NCI-H1694 treated with DMSO at 0.1 percent for 48 hours (cell line): ENCODE measurements around the gene ALKBH2.
A peak's percentile ranks its signal among the peaks of the same experiment; 100 is the strongest.

Experiments
- DNase-seq: peaks from one replicate; lab custom pipeline; 2025; lab: John Stamatoyannopoulos, UW

ALKBH2 gene

GRCh38 chr12:109093022-109093918 is at the start of gene ALKBH2:
ALKBH2 (minus strand) TSS chr12:109093472; CDS start chr12:109092786, 686 bp downstream.
- DNase-seq: peak; percentile 87

DNA sequence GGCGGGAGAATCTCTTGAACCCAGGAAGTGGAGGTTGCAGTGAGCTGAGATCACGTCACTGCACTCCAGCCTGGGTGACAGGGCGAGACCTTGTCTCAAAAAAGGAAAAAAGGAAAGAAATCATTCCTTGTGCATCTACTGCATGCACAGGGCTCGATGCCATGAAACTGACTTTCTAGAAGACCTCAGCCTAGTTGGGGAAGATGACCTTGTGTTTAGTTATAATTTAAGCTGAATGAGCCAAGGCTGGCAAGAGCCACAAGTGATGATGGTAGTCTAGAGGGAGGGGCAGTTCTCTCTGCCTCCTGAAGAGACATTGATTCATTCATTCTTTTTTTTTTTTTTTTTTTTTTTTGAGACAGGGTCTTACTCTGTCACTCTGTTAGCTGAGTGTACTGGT is 47.3 kb upstream of the ALKBH2 start:
- no peak for DNase-seq

GRCh38 chr12:109139791-109140190 is 46.5 kb upstream of the ALKBH2 start:
- DNase-seq: no peak

DNA sequence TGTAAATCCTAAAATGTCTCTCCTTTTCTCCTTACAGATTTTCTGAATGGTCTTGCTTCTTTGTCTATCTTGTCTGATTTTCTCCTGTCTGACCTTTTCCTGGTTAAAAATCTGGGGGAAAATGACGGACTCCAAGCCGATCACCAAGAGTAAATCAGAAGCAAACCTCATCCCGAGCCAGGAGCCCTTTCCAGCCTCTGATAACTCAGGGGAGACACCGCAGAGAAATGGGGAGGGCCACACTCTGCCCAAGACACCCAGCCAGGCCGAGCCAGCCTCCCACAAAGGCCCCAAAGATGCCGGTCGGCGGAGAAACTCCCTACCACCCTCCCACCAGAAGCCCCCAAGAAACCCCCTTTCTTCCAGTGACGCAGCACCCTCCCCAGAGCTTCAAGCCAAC is 46.1 kb upstream of the ALKBH2 start:
- DNase-seq: no peak

DNA sequence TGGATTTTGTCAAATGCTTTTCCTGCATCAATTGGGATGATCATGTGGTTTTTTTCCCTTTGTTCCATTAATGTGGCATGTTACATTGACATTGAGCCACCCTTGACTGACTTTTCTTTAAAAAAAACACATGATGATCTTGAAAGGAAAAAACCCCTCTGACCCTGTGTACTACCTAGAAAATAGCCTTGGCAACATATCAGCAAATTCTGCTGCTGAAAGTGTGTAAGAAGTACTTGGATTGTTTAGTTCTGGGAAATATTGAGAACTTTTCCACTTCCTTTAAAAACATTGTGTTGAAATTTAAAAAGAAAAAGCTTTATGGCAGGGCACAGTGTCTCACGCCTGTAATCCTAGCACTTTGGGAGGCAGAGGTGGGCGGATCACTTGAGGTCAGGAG is 43.8 kb upstream of the ALKBH2 start:
- no peak for DNase-seq

- DNase-seq: no peak
Observed at GRCh38 chr12:109134186-109134917, 41.1 kb upstream of the ALKBH2 start.

GRCh38 chr12:109131154-109132050 is 38.1 kb upstream of the ALKBH2 start:
- DNase-seq: no peak

DNA sequence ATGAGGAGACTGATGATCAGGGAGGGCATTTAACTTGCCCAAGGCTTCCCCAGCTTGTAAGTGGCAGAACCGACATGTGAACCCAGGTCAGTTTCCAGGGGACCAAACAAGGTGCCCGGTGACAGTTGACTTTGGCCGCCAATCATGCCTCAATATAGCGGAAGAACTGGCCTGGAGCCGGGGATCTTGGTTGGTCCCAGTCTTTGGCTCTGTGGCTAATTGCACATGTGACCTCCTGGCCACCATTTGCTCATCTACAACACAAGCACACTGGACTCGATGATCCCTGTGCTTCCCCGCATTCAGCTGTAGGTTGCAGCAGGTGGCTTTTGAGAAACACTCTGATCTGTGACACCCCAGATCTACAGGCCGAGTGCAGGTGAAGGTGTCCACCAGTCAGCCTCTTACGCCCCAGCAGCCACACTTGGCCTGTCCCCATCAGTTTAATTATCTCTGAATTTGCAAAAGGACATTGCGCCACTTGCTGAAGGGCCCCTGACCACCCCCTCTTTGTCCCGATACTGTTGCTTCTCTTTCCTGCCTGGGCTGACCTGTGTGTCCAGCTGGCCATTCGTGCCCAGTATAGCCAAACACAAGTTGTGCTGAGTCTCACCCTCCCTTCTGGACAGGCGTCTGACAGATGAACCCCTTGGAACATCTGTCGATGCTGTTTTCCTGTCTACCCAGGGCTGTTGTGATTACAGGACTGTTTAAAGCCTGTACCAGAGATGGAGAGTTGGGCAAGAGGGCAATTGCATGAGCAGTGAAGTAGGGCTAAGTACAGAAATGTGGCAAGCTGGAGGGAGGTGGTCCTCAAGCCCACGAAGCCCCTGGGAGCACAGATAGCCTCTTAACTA is 37.3 kb upstream of the ALKBH2 start:
- no peak for DNase-seq

- DNase-seq: no peak
Observed at GRCh38 chr12:109127533-109128242, 34.4 kb upstream of the ALKBH2 start.

- DNase-seq: no peak
Observed at GRCh38 chr12:109126784-109127183, 33.5 kb upstream of the ALKBH2 start.

DNA sequence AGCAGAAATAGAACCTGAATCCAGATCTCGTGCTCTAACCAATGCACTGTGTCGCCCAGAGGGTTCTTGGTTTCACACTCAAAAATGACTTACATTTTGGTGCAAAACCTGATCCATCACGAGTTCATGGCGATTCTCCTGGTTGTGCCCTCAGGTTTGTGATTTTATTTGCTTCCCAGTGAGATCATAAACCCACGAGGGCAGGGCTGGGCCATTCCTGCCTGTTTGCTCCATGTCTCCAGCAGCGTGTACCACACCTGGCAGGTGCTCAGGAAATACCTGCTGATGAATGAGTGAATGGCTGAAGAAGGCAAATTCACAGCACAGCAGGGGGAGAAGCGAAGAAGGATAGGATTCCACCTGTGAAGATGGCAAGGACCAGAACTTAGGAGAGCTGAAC is 32.5 kb upstream of the ALKBH2 start:
- no peak for DNase-seq

DNA sequence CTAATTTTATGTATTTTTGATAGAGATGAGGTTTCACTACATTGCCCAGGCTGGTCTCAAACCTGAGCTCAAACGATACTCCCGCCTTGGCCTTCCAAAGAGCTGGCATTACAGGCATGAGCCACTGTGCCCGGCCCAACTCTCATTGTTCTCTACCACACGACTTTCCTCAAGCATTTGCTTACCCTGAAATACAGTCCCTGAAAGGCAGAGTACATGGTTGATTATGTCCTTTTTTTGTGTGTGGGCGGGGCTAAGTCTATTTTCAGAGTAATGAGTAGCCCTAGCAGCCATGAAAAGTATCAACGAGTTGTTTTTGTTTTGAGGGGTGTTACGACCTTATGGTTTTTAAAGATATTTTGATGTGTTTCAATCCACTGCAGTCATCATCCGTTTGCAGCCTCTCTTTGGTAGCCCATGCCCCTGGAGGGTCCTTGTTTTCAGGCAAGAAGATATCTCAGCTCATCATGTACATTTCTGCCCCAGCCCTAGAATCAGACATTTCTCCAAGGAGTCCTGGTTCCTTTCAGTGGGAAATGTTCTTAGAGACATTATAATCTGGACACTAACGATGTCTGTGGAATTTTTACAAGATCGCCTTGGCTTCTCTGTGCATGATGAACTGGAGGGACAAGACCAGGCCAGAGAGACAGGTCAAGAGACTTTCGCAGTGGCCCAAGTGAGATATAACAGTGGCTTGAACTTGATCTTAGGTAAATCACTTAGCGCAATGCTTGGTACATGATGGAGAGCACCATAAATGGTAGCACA is 31.8 kb upstream of the ALKBH2 start:
- no peak for DNase-seq

GRCh38 chr12:109121346-109121880 is 28.1 kb upstream of the ALKBH2 start:
- DNase-seq: no peak

DNA sequence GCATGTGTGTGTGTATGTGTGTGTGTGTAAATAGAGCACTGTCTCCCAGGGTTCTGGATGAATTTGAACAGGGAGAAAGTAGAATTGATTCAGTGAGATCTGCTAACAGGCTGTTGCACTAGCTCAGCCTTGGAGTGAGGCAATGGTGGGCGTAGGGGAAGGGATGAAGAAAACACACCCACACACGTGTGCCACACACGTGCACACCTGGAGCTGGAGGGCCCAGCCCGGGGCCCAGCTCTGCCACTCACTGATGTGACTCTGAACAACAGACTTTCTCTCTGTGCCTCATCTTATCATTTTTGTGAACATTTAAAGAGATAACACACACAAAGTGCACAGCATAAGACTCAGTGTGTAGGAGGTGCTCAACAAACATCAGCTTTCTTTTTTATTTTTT is 27.3 kb upstream of the ALKBH2 start:
- no peak for DNase-seq

DNA sequence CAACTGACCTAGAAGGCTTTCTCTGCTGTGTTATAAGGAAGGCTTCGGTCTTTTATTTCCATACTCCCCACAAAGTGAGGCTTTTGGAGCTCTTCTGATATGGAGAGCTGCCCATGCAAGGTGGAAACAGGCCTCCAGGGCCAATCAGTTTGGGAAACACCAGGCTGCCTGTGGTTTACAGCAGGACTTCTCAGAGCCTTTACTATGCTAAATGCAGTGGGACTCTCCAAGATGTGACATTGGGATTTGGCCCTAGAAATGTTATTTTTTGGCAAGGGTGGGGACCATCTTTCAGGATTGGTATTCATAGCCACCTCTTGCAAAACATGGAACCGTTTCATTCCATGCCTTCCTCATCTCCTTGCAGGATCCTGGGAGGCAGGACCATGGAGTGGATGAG is 26.8 kb upstream of the ALKBH2 start:
- no peak for DNase-seq

DNA sequence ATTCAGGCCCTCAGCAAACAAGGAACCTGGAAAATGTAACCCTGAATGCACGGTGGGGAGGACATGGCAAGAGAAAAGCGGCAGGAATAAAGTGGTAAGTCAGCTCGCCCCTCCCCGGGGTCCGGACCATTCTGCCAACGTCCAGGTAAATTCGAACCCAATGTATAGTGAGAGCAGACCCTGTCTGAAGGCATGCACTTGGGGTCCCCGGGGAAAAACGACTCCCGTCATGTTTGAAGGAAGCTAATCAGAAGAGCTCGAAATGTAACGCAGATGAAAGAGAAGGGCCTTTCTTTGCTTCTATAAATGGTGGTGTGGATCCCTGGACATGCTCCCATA is 23.3 kb upstream of the ALKBH2 start:
- DNase-seq: no peak

- DNase-seq: no peak
Observed at GRCh38 chr12:109115758-109116610, 22.7 kb upstream of the ALKBH2 start, which contains the start of gene ACACB. ACACB (plus strand) TSS chr12:109116587; CDS start chr12:109139406, 22,819 bp downstream.

DNA sequence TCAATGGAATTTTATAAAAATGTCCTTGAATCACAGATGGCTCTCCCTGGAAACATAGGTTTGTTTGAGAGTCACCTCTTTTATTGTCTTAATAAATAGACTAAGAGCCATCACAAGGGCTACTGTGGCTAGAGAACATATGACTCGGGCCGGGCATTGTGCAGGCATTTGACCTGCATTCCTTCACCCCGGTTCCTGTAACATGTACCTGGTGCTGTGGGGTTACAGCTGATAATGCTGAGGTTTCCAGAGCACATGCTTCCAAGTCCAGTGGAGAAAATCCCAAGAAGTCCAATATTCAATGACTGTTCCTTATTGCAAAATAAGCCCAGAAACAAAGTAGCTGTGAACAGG is 22.1 kb upstream of the ALKBH2 start:
- DNase-seq: no peak

- no peak for DNase-seq
Observed at GRCh38 chr12:109114644-109115043, 21.4 kb upstream of the ALKBH2 start.
